CD14-positive monocyte (primary cell): ENCODE data around the gene SPTLC1. TPM values are rescaled to one million over a fixed set of nuclear protein-coding genes. Genes with fewer than 3 reads are reported as not detected.

Experiments
- DNase-seq, 3 donors: peaks; one replicate each; pipeline ENCODE4 v3.0.0-alpha.2; 2011 to 2022
- H2AFZ ChIP-seq: 2 replicates; pipeline ENCODE4 v1.6.0; 2012; ENCODE audit warnings: mild to moderate bottlenecking, low read depth, low read length, inconsistent platforms; ENCODE audit not compliant: insufficient read depth, poor library complexity, severe bottlenecking
- H3K27ac ChIP-seq, 2 donors: 1 replicate in 1 of 2; 2 replicates in 1 of 2; pipeline ENCODE4 v1.5.1; 2012 to 2013; ENCODE audit warnings: low read length in 2 of 2, control low read depth in 1 of 2, inconsistent platforms in 1 of 2, low read depth in 1 of 2, mild to moderate bottlenecking in 1 of 2
- H3K27me3 ChIP-seq, 2 donors: one replicate each; pipeline versions ENCODE4 v1.6.0 to v1.6.1; 2011 to 2013; ENCODE audit warnings: low read length in 2 of 2; ENCODE audit not compliant: control insufficient read depth in 2 of 2, insufficient read depth in 2 of 2
- H3K36me3 ChIP-seq, 2 donors: replicated peaks in 1 of 2; 1 replicate in 1 of 2; 2 replicates in 1 of 2; pipeline versions ENCODE4 v1.5.1 to v1.6.1; 2012 to 2013; ENCODE audit warnings: low read length in 2 of 2, control low read depth in 1 of 2, inconsistent platforms in 1 of 2, mild to moderate bottlenecking in 1 of 2; ENCODE audit not compliant: insufficient read depth in 2 of 2, control insufficient read depth in 1 of 2
- H3K4me1 ChIP-seq, 2 donors: 1 replicate in 1 of 2; 2 replicates in 1 of 2; pipeline versions ENCODE4 v1.5.1 to v1.6.1; 2012 to 2013; ENCODE audit warnings: low read length in 2 of 2, control low read depth in 1 of 2, inconsistent platforms in 1 of 2, mild to moderate bottlenecking in 1 of 2, moderate library complexity in 1 of 2; ENCODE audit not compliant: insufficient read depth in 2 of 2, control insufficient read depth in 1 of 2
- H3K4me2 ChIP-seq: replicated peaks from 2 replicates; pipeline ENCODE3; 2012; ENCODE audit warnings: low read length, moderate library complexity, mild to moderate bottlenecking; ENCODE audit not compliant: poor library complexity, severe bottlenecking; ENCODE audit errors: extremely low read depth
- H3K4me3 ChIP-seq, 3 experiments: fragments of 200-600 bp in 1 of 3; sonication (generic) in 1 of 3; replicated peaks in 1 of 3; 1 replicate in 2 of 3; 2 replicates in 1 of 3; pipeline ENCODE4 v1.5.1; 2011 to 2013; ENCODE audit warnings: low read length in 3 of 3, mild to moderate bottlenecking in 3 of 3, control low read depth in 2 of 3, low read depth in 2 of 3, inconsistent platforms in 1 of 3, moderate library complexity in 1 of 3
- H3K79me2 ChIP-seq: 2 replicates; pipeline ENCODE4 v1.6.0; 2012; ENCODE audit warnings: mild to moderate bottlenecking, control low read depth, inconsistent platforms, low read length, moderate library complexity; ENCODE audit not compliant: insufficient read depth
- H3K9ac ChIP-seq: 2 replicates; pipeline ENCODE4 v1.6.0; 2017; ENCODE audit warnings: low read length, mild to moderate bottlenecking; ENCODE audit not compliant: insufficient read depth, poor library complexity, severe bottlenecking
- H3K9me3 ChIP-seq, 2 donors: replicated peaks in 1 of 2; 1 replicate in 1 of 2; 2 replicates in 1 of 2; pipeline versions ENCODE4 v1.5.1 to v1.6.1; 2012 to 2013; ENCODE audit warnings: low read length in 2 of 2, control low read depth in 1 of 2; ENCODE audit not compliant: control insufficient read depth in 1 of 2, insufficient read depth in 1 of 2
- H4K20me1 ChIP-seq: 2 replicates; pipeline ENCODE4 v1.6.0; 2012; ENCODE audit warnings: mild to moderate bottlenecking, low read length, control low read depth, moderate library complexity; ENCODE audit not compliant: insufficient read depth
- H3K27ac Mint-ChIP-seq, 7 donors: one replicate each; pipeline ENCODE4 v1.8.0; 2020; ENCODE audit warnings: mild to moderate bottlenecking in 7 of 7, mixed read lengths in 7 of 7, moderate library complexity in 6 of 7, inconsistent platforms in 2 of 7
- H3K27me3 Mint-ChIP-seq, 3 donors: one replicate each; pipeline ENCODE4 v1.8.0; 2021 to 2022; ENCODE audit warnings: low read depth in 3 of 3, mild to moderate bottlenecking in 3 of 3, mixed read lengths in 3 of 3, moderate library complexity in 3 of 3, inconsistent platforms in 1 of 3
- H3K36me3 Mint-ChIP-seq, 2 donors: one replicate each; pipeline ENCODE4 v1.8.0; 2020; ENCODE audit warnings: mixed read lengths in 2 of 2, inconsistent platforms in 1 of 2, mild to moderate bottlenecking in 1 of 2
- H3K4me1 Mint-ChIP-seq: one replicate; pipeline ENCODE4 v1.8.0; 2020; ENCODE audit warnings: mild to moderate bottlenecking, mixed read lengths
- H3K4me3 Mint-ChIP-seq, 2 donors: one replicate each; pipeline ENCODE4 v1.8.0; 2020; ENCODE audit warnings: mild to moderate bottlenecking in 2 of 2, mixed read lengths in 2 of 2, moderate library complexity in 1 of 2
- H3K9me3 Mint-ChIP-seq, 7 donors: one replicate each; pipeline ENCODE4 v1.8.0; 2020 to 2022; ENCODE audit warnings: mixed read lengths in 7 of 7, mild to moderate bottlenecking in 6 of 7, moderate library complexity in 6 of 7, inconsistent platforms in 2 of 7
- CTCF ChIP-seq: fragments of 200-600 bp; IDR thresholded peaks from one replicate; pipeline ENCODE4 v1.8.0; 2022; ENCODE audit warnings: antibody characterized with exemption, mild to moderate bottlenecking
- WGBS: methylation state at CpG from one replicate; pipeline ENCODE4 v1.1.5; 2013; ENCODE audit warnings: missing lambda C conversion rate; ENCODE audit not compliant: insufficient coverage; 5-methylcytosine and 5-hydroxymethylcytosine counted together
- intact Hi-C, 2 donors: fragments of 100-400 bp; cut with micrococcal nuclease; formaldehyde crosslinking; loops; one replicate each; pipeline versions ENCODE4 v1.15.0 to v1.15.1; 2023
- polyA plus RNA-seq, 3 donors: library from polyadenylated mRNA; depleted of rRNA in 1 of 3; unstranded in 2 of 3; stranded (reverse) in 1 of 3; fragments of 300-500 nt in 2 of 3; fragments of >200 nt in 1 of 3; fragmentation: Illumina TruSeq in 2 of 3; gene quantifications; 1 replicate in 2 of 3; 2 replicates in 1 of 3; pipeline ENCODE4 v1.2.3, GENCODE V29; 2012 to 2021

The SPTLC1 gene
- polyA plus RNA-seq, 3 donors = 37.4 to 92.4 (median 80.0) TPM

GRCh38 chr9:92059661-92060060 lies 55.6 kb downstream of the SPTLC1 start:
- DNase-seq = no peak
- H4K20me1 ChIP-seq = peaks cover 5% of the 10 kb centered on the region
- Mint-ChIP-seq H3K27me3 (no peaks in the 10 kb centered on the region), H3K27ac (no peak overlapping the region), H3K4me3 (no peak overlapping the region), H3K9me3 (peaks cover 9 to 26% (median 20%) of the 10 kb centered on the region in 7 donors), H3K36me3 (peaks cover 73 to 94% of the 10 kb centered on the region in 2 donors), H3K4me1 (no peaks in the 10 kb centered on the region)
- H3K27me3 ChIP-seq = no peaks in the 10 kb centered on the region
- H3K79me2 ChIP-seq = no peaks in the 10 kb centered on the region
- H3K36me3 ChIP-seq = peaks cover 83 to 100% of the 10 kb centered on the region in 2 donors
- H3K27ac ChIP-seq = no peak overlapping the region
- TF ChIP-seq CTCF = no peak
- intact Hi-C loops = no loop called here
- H3K9ac ChIP-seq = no peak overlapping the region
- no peak overlapping the region for H3K4me3 ChIP-seq
- peaks cover 0 to 22% of the 10 kb centered on the region in 2 donors for H3K9me3 ChIP-seq
- no peaks in the 10 kb centered on the region for H3K4me1 ChIP-seq
- no peak overlapping the region for H3K4me2 ChIP-seq
- no CpG with 5 or more reads among the region's 3 CpGs for WGBS
- H2AFZ ChIP-seq = no peak overlapping the region

- intact Hi-C loops = no loop called here
Observed at GRCh38 chr9:92058723-92059444, 56.3 kb downstream of the SPTLC1 start.

More at GRCh38 chr9:92058723-92059444, 56.3 kb downstream of the SPTLC1 start:
- Histone ChIP-seq H4K20me1 (peaks cover 5% of the 10 kb centered on the region), H3K9me3 (peaks cover 0 to 22% of the 10 kb centered on the region in 2 donors), H3K27ac (no peak overlapping the region), H3K9ac (no peak overlapping the region), H3K4me2 (no peak overlapping the region), H3K4me1 (no peaks in the 10 kb centered on the region), H3K79me2 (no peaks in the 10 kb centered on the region), H2AFZ (no peak overlapping the region), H3K36me3 (peaks cover 82 to 100% of the 10 kb centered on the region in 2 donors), H3K27me3 (no peaks in the 10 kb centered on the region), H3K4me3 (no peak overlapping the region)
- Mint-ChIP-seq H3K27me3 (no peaks in the 10 kb centered on the region), H3K4me1 (no peaks in the 10 kb centered on the region), H3K27ac (no peak overlapping the region), H3K9me3 (peaks cover 9 to 26% (median 20%) of the 10 kb centered on the region in 7 donors), H3K4me3 (no peak overlapping the region), H3K36me3 (peaks cover 79 to 95% of the 10 kb centered on the region in 2 donors)
- no peak for TF ChIP-seq CTCF
- no peak for DNase-seq
- whole genome bisulfite sequencing = 100% methylated on average over 2 of the region's 5 CpGs
